Measurements from ENCODE around the gene SLC35B1. TPM values are rescaled to one million over a fixed set of nuclear protein-coding genes. Genes with fewer than 3 reads are reported as not detected.
"Not testable (repeated sequence)": the region's sequence is repeated elsewhere in the genome, so short reads cannot be mapped to it uniquely, and the experiment has no call there.

Gene SLC35B1
- total RNA-seq, 1 experiment from 2014 or later = 52.0 TPM

DNA sequence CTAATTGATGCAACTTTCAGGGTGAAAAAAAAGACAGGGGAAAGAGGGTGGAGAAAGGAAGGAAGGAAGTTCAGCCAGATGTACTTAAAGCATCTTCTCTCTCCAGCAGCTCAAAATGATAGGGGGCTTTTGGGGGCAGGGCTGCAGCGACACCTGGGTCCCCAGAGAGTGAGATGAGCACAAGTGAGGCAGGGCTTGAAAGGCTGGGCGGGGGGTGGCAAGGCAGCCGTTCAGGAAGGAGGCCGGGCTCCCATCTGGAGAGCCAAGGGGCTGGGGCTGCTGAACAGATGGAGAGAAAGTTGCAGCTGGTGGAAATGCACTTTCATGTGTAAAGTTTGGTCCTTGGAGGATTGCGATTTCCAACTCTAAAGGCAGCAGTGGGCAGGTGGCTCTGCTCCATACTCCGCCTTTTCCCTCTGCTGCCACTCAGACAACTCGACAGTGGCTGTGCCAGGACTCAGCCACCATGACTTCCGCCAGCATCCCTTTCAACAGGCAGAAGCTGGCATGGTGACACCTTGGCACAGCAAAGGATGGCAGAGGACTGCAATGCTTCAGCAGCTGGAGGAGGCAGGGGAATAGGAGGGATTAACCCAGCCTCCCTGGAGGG is 7.7 kb downstream of the SLC35B1 start:
- no peak for DNase-seq (ENCODE audit: low read depth)

- no peak for DNase-seq (ENCODE audit: low read depth)
Measured at GRCh38 chr17:49698005-49698404, 9.8 kb downstream of the SLC35B1 start.

DNA sequence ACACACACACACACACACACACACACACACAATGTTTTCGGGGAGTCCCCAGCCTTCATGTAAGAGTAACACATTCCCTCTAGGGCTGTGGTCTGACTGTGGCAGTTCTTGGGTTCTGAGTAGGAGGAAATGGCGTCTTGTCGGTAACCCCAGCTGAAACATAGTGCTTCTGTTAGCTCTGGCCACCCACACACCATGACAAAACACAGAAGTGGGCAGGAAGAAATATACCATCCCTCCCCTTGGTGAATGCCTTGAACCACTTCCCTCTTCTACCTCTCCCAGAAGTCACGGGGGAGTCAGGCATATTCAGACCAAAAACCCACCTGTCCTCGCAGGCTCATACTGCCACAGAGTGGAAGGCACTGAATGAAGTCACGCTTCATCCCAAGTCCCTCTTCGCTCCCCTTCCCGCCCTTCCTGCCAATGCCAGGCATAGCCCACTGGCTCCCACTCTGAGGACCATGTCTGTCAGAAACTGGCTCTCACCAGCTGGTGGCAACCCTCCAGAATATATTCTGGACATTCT is 11.5 kb downstream of the SLC35B1 start:
- DNase-seq (ENCODE audit: low read depth) = no peak

- DNase-seq (ENCODE audit: low read depth) = no peak
Measured at GRCh38 chr17:49695698-49696232, 12.0 kb downstream of the SLC35B1 start.

DNA sequence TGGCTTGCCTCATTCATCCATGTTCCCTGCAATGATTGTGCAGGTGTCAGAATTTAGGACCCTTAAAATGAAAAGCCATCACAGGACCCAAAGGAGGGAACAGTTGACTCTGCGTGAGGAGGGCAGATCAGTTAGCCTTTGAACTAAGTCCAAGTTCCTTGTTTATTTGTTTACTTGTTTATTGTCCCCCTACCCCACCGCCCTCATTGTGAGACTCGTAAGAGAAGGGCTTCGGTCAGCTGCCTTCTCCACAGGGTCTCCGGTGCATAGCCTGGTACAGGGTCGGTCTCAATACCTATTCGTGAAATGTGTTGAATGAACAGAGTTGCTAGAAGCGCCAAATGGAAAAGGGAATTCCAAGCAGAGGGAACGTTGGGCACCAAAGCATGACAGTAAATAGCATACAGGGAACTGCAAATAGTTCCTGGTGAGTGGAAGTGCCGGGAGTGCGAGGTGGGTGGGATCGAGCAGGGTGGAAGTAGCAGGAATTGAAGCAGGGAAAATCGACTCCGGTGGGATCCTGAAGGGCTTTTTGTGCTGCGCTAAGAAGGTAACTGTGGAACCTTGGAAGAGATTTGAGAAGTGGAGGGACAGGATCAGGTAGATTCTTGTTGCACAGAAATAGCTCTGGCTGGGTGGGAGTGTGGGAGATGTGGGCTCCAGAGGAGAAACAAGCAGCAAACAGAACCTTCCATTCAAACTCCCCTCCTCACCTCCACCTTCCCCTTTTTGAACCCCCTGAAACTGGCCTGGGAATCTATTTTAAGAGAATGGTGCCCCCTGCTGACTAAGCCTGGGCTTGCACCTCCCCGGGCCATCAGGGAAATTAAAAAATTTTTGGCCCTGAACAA is 12.7 kb downstream of the SLC35B1 start:
- peak; percentile 8 for DNase-seq (ENCODE audit: low read depth)

- no peak for DNase-seq (ENCODE audit: low read depth)
Measured at GRCh38 chr17:49692751-49693150, 15.0 kb downstream of the SLC35B1 start.

DNA sequence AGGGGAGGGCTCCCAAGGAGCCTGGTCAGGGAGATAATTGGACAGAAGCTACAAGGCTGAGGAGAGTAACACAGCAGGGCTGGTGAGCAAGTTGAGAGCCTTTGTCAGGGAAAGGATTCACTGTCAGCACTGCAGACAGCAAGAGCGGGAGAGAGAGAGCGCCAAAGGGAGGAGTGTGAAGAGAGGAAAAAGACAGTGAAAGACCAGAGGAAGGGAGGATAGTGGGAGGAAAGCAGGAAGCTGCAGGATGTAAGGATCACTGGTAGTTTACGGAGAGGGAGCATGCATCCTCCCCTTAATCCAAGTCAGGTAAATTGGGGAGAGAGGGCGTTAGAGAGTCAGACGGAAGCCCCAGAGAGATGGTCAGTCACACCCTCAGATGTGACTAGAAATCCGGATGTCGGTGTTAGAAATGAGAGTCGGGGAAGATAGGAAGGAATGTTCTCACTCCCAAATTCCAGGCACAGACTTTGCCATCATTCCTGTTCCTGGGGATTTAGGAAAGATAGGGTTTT is 16.0 kb downstream of the SLC35B1 start:
- peak; percentile 22 for DNase-seq (ENCODE audit: low read depth)

- DNase-seq (ENCODE audit: low read depth) = peak; percentile 80
Measured at GRCh38 chr17:49691086-49691676, 16.6 kb downstream of the SLC35B1 start.

DNA sequence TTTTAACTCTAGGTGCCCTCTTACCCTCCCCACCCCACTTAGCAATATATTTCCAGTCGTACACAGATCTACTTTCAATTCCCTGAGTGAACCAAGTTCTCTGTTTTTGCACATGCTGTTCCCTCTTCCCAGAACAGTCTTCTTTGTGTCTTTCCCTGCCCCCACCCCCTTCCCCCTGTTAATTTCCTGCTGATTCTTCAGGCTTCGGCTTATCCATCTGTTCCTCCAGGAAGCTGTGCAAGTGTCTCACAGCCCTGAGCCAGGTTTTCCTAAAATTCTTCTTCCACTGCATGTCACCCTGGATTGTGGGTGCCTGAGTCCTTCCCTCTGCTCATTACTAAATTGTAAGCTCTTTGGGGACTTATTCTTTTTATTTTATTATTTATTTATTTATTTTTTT is 17.5 kb downstream of the SLC35B1 start:
- DNase-seq (ENCODE audit: low read depth) = no peak

GRCh38 chr17:49688848-49689247 is 18.9 kb downstream of the SLC35B1 start:
- DNase-seq (ENCODE audit: low read depth) = no peak

GRCh38 chr17:49687878-49688491 is 19.8 kb downstream of the SLC35B1 start:
- peak; percentile 11 for DNase-seq (ENCODE audit: low read depth)

- no peak for DNase-seq (ENCODE audit: low read depth)
Measured at GRCh38 chr17:49681106-49681979, 26.4 kb downstream of the SLC35B1 start.

DNA sequence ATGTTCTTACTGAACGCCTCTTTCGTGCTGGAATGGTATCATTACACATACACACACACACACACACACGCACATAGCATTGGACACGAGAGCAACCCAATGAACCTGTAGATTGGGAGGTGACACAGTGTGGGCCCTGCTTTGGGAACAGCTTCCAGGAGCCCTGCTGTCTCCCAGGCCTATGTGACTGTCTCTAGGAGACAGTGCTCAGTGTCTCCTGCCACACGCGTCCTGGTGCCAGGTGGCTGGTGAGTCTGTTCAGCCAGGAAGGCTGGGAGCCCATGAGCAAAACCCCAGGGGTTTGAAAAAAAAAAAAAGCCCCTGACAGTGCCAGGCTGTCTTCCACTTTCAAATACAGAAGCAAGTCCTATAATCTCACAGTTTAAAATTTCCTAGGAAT is 27.4 kb downstream of the SLC35B1 start:
- no peak for DNase-seq (ENCODE audit: low read depth)

DNA sequence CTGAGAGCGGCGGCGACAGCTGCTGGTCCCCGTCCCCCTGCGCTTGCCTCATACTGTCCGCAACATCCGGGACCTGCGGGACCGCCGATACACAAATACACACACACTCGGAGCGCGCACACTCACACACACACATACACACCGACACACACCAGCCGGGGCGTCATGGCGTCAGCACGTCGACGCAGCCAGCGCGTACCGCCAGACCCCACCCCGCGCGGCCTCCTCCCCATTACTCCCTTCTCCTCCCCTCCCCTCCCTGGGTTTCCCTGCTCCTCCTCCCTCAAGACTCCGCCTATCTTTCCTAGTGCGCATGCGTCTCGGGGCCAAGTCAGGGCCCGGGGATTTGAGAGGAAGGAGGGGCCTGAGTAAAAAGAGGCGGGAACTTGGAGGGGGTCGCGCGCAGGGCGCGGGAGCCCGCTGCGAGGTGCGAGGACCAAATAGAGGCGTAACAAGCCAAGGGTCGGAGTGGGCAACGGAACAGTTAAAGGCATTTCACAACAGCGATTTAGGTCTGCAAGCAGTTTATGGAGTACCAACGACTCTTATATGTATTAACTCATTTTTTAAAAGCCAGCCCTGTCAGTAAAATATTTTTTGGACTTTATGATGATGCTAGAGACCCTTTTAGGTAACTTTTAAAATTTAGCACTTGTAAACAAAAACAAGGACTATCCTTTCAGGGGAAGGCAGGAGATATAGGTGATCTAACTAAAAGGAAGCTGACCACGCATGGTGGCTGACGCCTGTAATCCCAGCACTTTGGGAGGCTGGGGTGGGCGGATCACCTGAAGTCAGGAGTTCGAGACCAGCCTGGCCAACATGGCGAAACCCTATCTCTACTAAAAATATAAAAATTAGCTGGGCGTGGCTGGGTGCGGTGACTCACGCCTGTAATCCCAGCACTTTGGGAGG is 29.6 kb downstream of the SLC35B1 start, which contains the start of gene SPOP:
Gene SPOP, minus strand, starts transcription at position 165 of the 915 bp plus-strand sequence. CDS start 55,287 bp downstream, outside the sequence.
- DNase-seq (ENCODE audit: low read depth) = peak; percentile 98

DNA sequence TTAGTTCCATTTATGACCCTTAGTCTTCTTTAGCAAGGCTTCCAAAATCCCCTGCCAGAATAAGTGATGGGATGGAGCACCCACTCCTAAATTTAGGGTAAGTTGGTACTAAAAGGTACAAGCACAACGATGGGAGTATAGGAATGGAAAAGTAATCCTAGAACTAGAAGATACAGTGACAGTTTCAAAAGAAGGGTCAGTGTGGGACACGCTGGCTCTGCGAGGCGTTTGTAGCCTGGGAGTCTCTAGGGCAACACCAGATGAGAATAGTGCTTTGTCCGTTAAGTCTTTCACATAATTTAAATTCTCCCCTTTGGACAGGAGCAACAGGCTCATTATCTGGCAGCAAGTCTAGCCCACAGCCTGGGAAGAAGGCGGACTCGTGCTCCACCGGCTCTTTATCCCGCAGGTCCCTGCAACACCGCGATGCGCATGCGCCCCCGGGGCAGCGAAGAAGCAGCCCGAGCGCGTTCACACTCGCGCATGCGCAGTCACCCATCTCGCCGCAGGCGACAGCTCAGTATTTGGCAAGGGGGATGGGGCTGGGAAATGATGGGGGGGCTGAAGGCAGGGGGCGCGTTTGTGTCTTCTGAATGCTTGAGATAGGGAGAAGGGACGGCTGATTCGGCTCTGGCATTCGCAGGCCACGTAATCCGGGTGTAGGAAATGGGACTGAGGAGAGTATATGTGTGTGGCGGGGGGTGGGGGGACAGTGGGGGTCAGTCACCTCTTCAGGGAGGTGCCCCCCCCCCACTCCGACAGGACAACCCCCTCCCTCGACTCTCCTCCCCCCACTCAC is 30.4 kb downstream of the SLC35B1 start:
- DNase-seq (ENCODE audit: low read depth) = peak; percentile 84

DNA sequence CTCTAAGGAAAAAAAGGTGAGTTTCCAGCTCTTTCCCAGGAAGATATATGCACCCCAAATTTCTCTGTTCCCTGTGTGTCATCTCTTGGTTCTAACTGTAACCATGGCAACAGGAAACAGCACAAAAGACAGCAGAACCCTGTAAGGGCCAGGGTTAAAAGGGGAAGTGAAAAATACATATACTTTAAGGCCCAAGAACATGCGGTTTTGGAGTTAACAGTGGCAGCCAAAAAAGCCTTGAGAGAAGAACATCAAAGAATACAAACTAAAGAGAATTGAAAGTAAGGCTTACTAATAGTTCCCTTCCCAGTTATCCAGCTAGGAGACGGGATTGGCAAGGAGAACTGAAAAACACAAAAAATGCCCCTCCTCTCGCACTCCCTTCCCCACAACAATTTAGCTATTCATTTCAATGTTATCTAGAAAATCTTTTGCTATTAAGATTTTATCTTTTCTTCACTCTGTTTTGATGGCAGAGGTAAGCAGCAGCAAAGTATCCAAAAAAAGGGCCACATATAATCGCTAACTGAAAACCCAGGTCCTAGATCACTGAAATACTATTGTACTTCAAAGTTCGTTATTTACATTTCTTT is 31.4 kb downstream of the SLC35B1 start:
- peak; percentile 51 for DNase-seq (ENCODE audit: low read depth)

- DNase-seq (ENCODE audit: low read depth) = no peak
Measured at GRCh38 chr17:49674507-49674906, 33.3 kb downstream of the SLC35B1 start.

GRCh38 chr17:49673679-49674078 is 34.1 kb downstream of the SLC35B1 start:
- not testable (repeated sequence) for DNase-seq (ENCODE audit: low read depth)

All from RPMI7951 (cell line).